Fibroblast of lung (primary cell): ENCODE data around the gene CEP295NL.

Source experiments
- EZH2 ChIP-seq: IDR thresholded peaks from 2 replicates; pipeline ENCODE4 v1.5.1; 2012; ENCODE audit warnings: low read length, control low read depth, mild to moderate bottlenecking; ENCODE audit errors: missing control alignments
- TF ChIP-seq, protein P1 (sequence below), 2 donors: IDR thresholded peaks in 1 of 2; conservative IDR thresholded peaks in 1 of 2; 1 replicate in 1 of 2; 2 replicates in 1 of 2; pipeline ENCODE4 v1.5.1; 2011 to 2012; ENCODE audit warnings: low read length in 2 of 2, control low read depth in 1 of 2, inconsistent platforms in 1 of 2, low read depth in 1 of 2, mild to moderate bottlenecking in 1 of 2

DNA sequence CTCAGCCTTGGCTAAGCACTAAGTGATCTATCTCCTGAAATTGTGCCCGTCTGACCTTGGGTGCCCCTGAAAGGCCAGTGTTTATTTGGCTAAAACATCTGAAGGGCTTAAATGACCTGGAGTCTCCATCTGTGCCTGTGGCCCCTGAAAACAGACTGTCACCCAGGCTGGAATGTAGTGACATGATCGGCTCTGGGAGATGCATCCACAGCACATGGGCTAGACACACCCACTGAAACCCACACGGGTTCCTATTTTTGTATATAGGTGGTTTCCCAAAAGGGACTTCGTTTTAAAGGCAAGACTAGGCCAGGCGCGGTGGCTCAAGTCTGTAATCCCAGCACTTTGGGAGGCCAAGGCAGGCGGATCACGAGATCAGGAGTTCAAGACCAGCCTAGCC is 13.5 kb downstream of the CEP295NL start:
- TF ChIP-seq EZH2: no peak
- TF ChIP-seq, protein P1, sequence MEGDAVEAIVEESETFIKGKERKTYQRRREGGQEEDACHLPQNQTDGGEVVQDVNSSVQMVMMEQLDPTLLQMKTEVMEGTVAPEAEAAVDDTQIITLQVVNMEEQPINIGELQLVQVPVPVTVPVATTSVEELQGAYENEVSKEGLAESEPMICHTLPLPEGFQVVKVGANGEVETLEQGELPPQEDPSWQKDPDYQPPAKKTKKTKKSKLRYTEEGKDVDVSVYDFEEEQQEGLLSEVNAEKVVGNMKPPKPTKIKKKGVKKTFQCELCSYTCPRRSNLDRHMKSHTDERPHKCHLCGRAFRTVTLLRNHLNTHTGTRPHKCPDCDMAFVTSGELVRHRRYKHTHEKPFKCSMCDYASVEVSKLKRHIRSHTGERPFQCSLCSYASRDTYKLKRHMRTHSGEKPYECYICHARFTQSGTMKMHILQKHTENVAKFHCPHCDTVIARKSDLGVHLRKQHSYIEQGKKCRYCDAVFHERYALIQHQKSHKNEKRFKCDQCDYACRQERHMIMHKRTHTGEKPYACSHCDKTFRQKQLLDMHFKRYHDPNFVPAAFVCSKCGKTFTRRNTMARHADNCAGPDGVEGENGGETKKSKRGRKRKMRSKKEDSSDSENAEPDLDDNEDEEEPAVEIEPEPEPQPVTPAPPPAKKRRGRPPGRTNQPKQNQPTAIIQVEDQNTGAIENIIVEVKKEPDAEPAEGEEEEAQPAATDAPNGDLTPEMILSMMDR (conservative IDR thresholded peaks at IDR 0.05 in 1 of 2, IDR thresholded peaks at IDR 0.05 in 1 of 2; ENCODE audit: low read depth in 1 of 2, low read length in 2 of 2): no peak
